DND-41 (cell line): ENCODE measurements around the gene SDCBP2.

ENCODE experiments used
- ATAC-seq: fragments of 200-7000 bp; cut with Tn5 transposase; 3 replicates; pipeline ENCODE4 v1.9.1; 2021; ENCODE audit warnings: low read depth; ENCODE audit not compliant: insufficient read depth
- DNase-seq: peaks from one replicate; pipeline ENCODE4 v3.0.0-alpha.2; 2020
- H2AFZ ChIP-seq: 2 replicates; pipeline ENCODE4 v1.6.0; 2012; ENCODE audit warnings: low read depth, low read length
- H3K27ac ChIP-seq: 2 replicates; pipeline ENCODE4 v1.5.1; 2012; ENCODE audit warnings: low read length, inconsistent platforms
- H3K27me3 ChIP-seq: fragments of 200-600 bp; sonication (generic); 2 replicates; pipeline ENCODE4 v1.6.0; 2012; ENCODE audit warnings: low read length, mild to moderate bottlenecking, inconsistent platforms; ENCODE audit not compliant: insufficient read depth, poor library complexity
- H3K36me3 ChIP-seq: 2 replicates; pipeline ENCODE4 v1.5.1; 2012; ENCODE audit warnings: low read length, inconsistent platforms; ENCODE audit not compliant: insufficient read depth
- H3K4me1 ChIP-seq: 2 replicates; pipeline ENCODE4 v1.5.1; 2012; ENCODE audit warnings: mild to moderate bottlenecking, low read length; ENCODE audit not compliant: insufficient read depth
- H3K4me2 ChIP-seq: 2 replicates; pipeline ENCODE4 v1.6.0; 2012; ENCODE audit warnings: mild to moderate bottlenecking, moderate library complexity, low read length, inconsistent platforms; ENCODE audit not compliant: insufficient read depth
- H3K4me3 ChIP-seq, 2 experiments: fragments of 200-600 bp in 1 of 2; shearing (Covaris generic) in 1 of 2; 2 replicates each; pipeline ENCODE4 v1.5.1; 2012 to 2016; ENCODE audit warnings: inconsistent platforms in 2 of 2, low read length in 2 of 2, mild to moderate bottlenecking in 2 of 2, low read depth in 1 of 2, moderate library complexity in 1 of 2
- H3K79me2 ChIP-seq: 2 replicates; pipeline ENCODE4 v1.6.0; 2012; ENCODE audit warnings: low read length, inconsistent platforms; ENCODE audit not compliant: insufficient read depth
- H3K9ac ChIP-seq: 2 replicates; pipeline ENCODE4 v1.6.0; 2012; ENCODE audit warnings: low read depth, mild to moderate bottlenecking, inconsistent platforms, low read length, moderate library complexity
- H3K9me3 ChIP-seq: 2 replicates; pipeline ENCODE4 v1.5.1; 2012; ENCODE audit warnings: low read length, moderate library complexity, mild to moderate bottlenecking, inconsistent platforms; ENCODE audit not compliant: insufficient read depth, severe bottlenecking
- H4K20me1 ChIP-seq: 2 replicates; pipeline ENCODE4 v1.6.0; 2012; ENCODE audit warnings: low read length; ENCODE audit not compliant: insufficient read depth
- EZH2 ChIP-seq: IDR thresholded peaks from 3 replicates; pipeline ENCODE4 v1.6.1; 2012; ENCODE audit warnings: borderline replicate concordance, low read depth, mild to moderate bottlenecking, moderate library complexity, low read length, inconsistent platforms; ENCODE audit not compliant: severe bottlenecking
- TF ChIP-seq, protein P1 (sequence below): IDR thresholded peaks from 2 replicates; pipeline ENCODE4 v1.5.1; 2012; ENCODE audit warnings: borderline replicate concordance, low read length, moderate library complexity, mild to moderate bottlenecking; ENCODE audit not compliant: poor library complexity, severe bottlenecking; ENCODE audit errors: extremely low read depth

Gene SDCBP2

DNA sequence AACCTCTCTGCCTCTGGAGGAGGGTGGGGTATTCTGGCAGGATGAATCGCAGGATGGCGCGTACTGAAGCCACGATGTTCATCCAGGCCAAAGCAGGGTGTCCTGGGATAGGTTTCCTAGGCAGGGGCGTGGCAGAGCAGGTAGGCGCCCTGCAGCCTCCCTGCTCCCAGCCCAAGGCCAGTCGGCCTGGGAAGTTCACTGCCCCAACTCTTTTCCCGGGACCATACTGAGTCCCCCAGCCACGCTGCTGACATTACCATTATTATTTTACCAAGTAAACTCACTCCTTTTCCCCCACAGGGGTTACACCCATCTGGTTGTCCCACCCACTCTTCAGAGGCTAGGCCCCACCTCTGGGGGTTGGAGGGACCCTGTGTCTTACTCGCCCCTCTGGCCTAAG lies 21.8 kb downstream of the SDCBP2 start:
- DNase-seq (no peak), ATAC-seq (no peak)
- Histone ChIP-seq H3K36me3 (no peaks in the 10 kb centered on the region), H4K20me1 (no peaks in the 10 kb centered on the region; the same call in 1 of the 2 replicates), H3K79me2 (no peaks in the 10 kb centered on the region), H3K4me1 (no peaks in the 10 kb centered on the region), H3K4me3 (no peak overlapping the region), H3K9me3 (no peaks in the 10 kb centered on the region), H3K27ac (no peak overlapping the region), H3K9ac (no peak overlapping the region), H3K27me3 (no peaks in the 10 kb centered on the region), H3K4me2 (no peak overlapping the region), H2AFZ (no peak overlapping the region)
- no peak for TF ChIP-seq EZH2
- TF ChIP-seq, protein P1, sequence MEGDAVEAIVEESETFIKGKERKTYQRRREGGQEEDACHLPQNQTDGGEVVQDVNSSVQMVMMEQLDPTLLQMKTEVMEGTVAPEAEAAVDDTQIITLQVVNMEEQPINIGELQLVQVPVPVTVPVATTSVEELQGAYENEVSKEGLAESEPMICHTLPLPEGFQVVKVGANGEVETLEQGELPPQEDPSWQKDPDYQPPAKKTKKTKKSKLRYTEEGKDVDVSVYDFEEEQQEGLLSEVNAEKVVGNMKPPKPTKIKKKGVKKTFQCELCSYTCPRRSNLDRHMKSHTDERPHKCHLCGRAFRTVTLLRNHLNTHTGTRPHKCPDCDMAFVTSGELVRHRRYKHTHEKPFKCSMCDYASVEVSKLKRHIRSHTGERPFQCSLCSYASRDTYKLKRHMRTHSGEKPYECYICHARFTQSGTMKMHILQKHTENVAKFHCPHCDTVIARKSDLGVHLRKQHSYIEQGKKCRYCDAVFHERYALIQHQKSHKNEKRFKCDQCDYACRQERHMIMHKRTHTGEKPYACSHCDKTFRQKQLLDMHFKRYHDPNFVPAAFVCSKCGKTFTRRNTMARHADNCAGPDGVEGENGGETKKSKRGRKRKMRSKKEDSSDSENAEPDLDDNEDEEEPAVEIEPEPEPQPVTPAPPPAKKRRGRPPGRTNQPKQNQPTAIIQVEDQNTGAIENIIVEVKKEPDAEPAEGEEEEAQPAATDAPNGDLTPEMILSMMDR = no peak

DNA sequence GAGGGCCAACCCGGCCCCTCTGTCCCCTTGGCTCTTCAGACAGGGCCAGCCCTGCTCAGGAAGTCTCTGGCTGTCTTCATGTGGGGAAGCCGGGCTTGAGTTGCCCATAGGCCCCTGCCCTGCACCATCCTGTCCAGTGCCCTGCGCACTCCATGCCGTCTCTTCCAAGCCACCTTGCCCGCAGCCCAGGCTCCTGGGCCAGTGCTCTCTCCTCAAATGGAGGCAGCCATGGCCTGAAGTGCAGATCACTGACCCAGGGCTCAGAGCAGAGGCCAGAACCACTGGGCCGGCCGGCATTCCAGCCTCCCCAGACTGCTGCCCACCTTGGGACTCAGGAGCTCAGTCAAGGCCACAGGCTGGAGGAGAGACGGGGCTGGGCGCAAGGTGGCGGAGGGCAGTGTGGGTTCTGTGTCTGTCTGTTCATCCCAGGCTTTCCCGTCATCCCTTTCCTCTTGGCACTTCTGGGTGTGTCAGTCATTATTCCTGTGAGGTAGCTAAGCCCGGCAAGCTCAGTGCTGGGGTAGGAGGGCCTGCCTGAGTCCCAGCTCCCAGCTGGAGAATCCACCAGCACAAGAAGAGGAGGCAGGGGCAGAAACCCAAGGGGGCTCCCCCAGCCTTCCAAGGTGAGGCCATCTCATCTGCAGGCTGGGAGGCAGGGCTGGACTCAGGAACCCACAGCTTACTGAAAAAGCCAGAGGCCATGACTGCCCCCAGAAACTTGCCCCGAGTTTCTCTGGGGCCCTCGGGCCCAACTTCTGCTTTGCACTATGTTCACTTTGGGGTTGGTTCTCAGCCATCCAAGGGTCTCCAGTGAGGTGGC lies 22.4 kb downstream of the SDCBP2 start:
- no peak overlapping the region for H3K4me2 ChIP-seq
- TF ChIP-seq EZH2 = no peak
- TF ChIP-seq, protein P1 = no peak
- no peak overlapping the region for H2AFZ ChIP-seq
- no peak overlapping the region for H3K9ac ChIP-seq
- no peaks in the 10 kb centered on the region; the same call in 1 of the 2 replicates for H4K20me1 ChIP-seq
- H3K79me2 ChIP-seq = no peaks in the 10 kb centered on the region
- ATAC-seq (no peak), DNase-seq (no peak)
- H3K36me3 ChIP-seq = no peaks in the 10 kb centered on the region
- H3K4me3 ChIP-seq = no peak overlapping the region
- no peaks in the 10 kb centered on the region for H3K27me3 ChIP-seq
- H3K9me3 ChIP-seq = no peaks in the 10 kb centered on the region
- H3K27ac ChIP-seq = no peak overlapping the region
- H3K4me1 ChIP-seq = no peaks in the 10 kb centered on the region

- Histone ChIP-seq H3K79me2 (no peaks in the 10 kb centered on the region), H4K20me1 (no peaks in the 10 kb centered on the region; the same call in 1 of the 2 replicates), H2AFZ (no peak overlapping the region), H3K9me3 (no peaks in the 10 kb centered on the region), H3K4me3 (no peak overlapping the region), H3K4me2 (no peak overlapping the region), H3K36me3 (no peaks in the 10 kb centered on the region), H3K9ac (no peak overlapping the region), H3K27ac (no peak overlapping the region), H3K4me1 (peaks cover 6% of the 10 kb centered on the region), H3K27me3 (no peaks in the 10 kb centered on the region)
- ATAC-seq = no peak
- no peak for TF ChIP-seq EZH2
- TF ChIP-seq, protein P1 = no peak
- DNase-seq = no peak
Observed at GRCh38 chr20:1305712-1306111, 23.2 kb downstream of the SDCBP2 start.
